Dermis blood vessel endothelial cell (primary cell): Measurements from ENCODE around the gene UNC119B. TPM values are rescaled to one million over a fixed set of nuclear protein-coding genes. Genes with fewer than 3 reads are reported as not detected.

Source experiments
- DNase-seq: peaks from one replicate; pipeline ENCODE4 v3.0.0; 2010
- total RNA-seq: library from RNA; depleted of rRNA; stranded (reverse); fragments of >200 nt; gene quantifications from 2 replicates; pipeline ENCODE4 v1.2.3, GENCODE V29; 2014

Gene UNC119B
- total RNA-seq, 1 donor from 2014 or later, result 22.1 TPM

- peak; percentile 42 for DNase-seq
Observed at GRCh38 chr12:120688527-120689071, 21.7 kb upstream of the UNC119B start.

- no peak for DNase-seq
Observed at GRCh38 chr12:120689397-120690082, 20.7 kb upstream of the UNC119B start.

GRCh38 chr12:120690083-120690450 lies 20.2 kb upstream of the UNC119B start:
- no peak for DNase-seq

GRCh38 chr12:120690978-120691377 lies 19.3 kb upstream of the UNC119B start:
- no peak for DNase-seq

GRCh38 chr12:120692524-120693033 lies 17.7 kb upstream of the UNC119B start:
- no peak for DNase-seq

- DNase-seq, result no peak
Observed at GRCh38 chr12:120693848-120694247, 16.4 kb upstream of the UNC119B start.

GRCh38 chr12:120696626-120697025 lies 13.6 kb upstream of the UNC119B start:
- DNase-seq, result no peak

GRCh38 chr12:120697344-120697743 lies 12.9 kb upstream of the UNC119B start:
- no peak for DNase-seq

- peak; percentile 68 for DNase-seq
Observed at GRCh38 chr12:120698665-120699064, 11.6 kb upstream of the UNC119B start.

GRCh38 chr12:120699553-120699952 lies 10.7 kb upstream of the UNC119B start:
- no peak for DNase-seq

- no peak for DNase-seq
Observed at GRCh38 chr12:120700886-120701285, 9.4 kb upstream of the UNC119B start.

GRCh38 chr12:120702637-120703036 lies 7.6 kb upstream of the UNC119B start:
- no peak for DNase-seq

GRCh38 chr12:120703311-120703942 lies 6.8 kb upstream of the UNC119B start:
- no peak for DNase-seq

GRCh38 chr12:120705618-120706017 lies 4.6 kb upstream of the UNC119B start:
- DNase-seq, result no peak

GRCh38 chr12:120706029-120706428 lies 4.2 kb upstream of the UNC119B start:
- no peak for DNase-seq

GRCh38 chr12:120708651-120709050 lies 1.6 kb upstream of the UNC119B start:
- no peak for DNase-seq

- peak; percentile 23 for DNase-seq
Observed at GRCh38 chr12:120710805-120711296, 593 bp downstream of the UNC119B start.

- no peak for DNase-seq
Observed at GRCh38 chr12:120711411-120711810, 1.2 kb downstream of the UNC119B start.

GRCh38 chr12:120712610-120713009 lies 2.4 kb downstream of the UNC119B start:
- no peak for DNase-seq

- DNase-seq, result peak; percentile 89
Observed at GRCh38 chr12:120713861-120714482, 3.7 kb downstream of the UNC119B start.

GRCh38 chr12:120718055-120718454 lies 7.8 kb downstream of the UNC119B start:
- no peak for DNase-seq

- DNase-seq, result no peak
Observed at GRCh38 chr12:120719072-120719471, 8.8 kb downstream of the UNC119B start.

GRCh38 chr12:120719496-120720233 lies 9.4 kb downstream of the UNC119B start:
- DNase-seq, result no peak
